ENCODE measurements around the gene GGCX.

DNA sequence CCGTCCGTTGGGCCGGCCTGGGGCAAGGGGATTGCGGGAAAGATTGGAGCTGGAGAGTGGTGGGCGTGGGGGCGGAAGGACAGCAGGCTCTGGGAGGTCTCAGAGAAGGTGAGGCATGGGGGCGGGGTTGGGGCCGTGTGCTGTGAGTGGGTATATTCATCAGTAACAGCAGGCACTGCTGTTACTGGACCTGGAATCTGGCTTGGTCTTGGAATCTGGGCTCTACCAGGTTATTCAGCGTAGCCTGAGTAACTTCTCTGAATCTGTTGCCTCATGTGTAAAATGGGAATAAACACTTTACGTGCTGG is 34.7 kb upstream of the GGCX start:
- TF ChIP-seq YY1 (IDR thresholded peaks at IDR 0.05; ENCODE audit: insufficient read depth, insufficient read length), result no peak
- TF ChIP-seq ZNF274 (IDR thresholded peaks at IDR 0.05; ENCODE audit: low read depth, low read length), result no peak
- no peak for TF ChIP-seq SUZ12 (IDR thresholded peaks at IDR 0.05; ENCODE audit: extremely low read depth, insufficient read depth, insufficient read length)
